GM21526 (cell line): ENCODE results near the gene HERC2.
"Not testable (repeated sequence)": the region's sequence is repeated elsewhere in the genome, so short reads cannot be mapped to it uniquely, and the experiment has no call there.

Source experiments
- ATAC-seq: cut with Tn5 transposase; IDR thresholded peaks from one replicate; pipeline ENCODE4 v1.9.1; 2021; ENCODE audit warnings: moderate library complexity; ENCODE audit not compliant: unreplicated experiment, low FRiP score

HERC2 gene

DNA sequence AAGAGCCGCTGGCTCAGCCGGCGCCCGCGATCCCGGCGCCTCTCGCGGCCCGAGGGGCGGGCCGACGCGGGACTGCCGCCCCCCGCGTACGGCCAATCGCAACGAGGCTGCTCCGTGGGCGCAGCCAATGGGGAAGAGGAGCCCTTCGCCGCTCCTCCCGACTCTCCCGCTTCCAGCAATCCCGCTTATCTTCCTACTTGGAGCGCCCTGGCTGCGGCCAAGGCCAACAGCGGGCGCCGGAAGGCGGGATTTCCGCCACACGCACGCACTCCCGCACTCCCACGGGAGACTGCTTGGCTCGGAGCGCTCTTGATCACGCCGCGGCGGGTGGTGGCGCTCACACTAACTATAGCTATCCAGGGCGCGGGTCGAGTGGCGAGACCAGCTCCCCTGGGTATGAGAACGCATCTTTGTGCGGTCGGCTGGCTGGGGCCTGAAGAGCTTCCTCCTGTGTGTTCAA, at the start of gene HERC2:
Gene HERC2 (minus strand): TSS at position 51 of the 460 bp plus-strand sequence. CDS start 746 bp downstream, outside the sequence.
- not testable (repeated sequence) for ATAC-seq

- ATAC-seq, result not testable (repeated sequence)
These were observed 43.5 kb upstream of the HERC2 start for GRCh38 chr15:28365502-28365901.

- ATAC-seq, result not testable (repeated sequence)
These were observed 36.0 kb upstream of the HERC2 start, which contains the start of gene GOLGA6L24 for GRCh38 chr15:28357984-28358383. GOLGA6L24 (minus strand) TSS chr15:28358084; CDS start chr15:28358023, 61 bp downstream.

- not testable (repeated sequence) for ATAC-seq
These were observed 461 bp downstream of the HERC2 start for GRCh38 chr15:28321358-28322078.

DNA sequence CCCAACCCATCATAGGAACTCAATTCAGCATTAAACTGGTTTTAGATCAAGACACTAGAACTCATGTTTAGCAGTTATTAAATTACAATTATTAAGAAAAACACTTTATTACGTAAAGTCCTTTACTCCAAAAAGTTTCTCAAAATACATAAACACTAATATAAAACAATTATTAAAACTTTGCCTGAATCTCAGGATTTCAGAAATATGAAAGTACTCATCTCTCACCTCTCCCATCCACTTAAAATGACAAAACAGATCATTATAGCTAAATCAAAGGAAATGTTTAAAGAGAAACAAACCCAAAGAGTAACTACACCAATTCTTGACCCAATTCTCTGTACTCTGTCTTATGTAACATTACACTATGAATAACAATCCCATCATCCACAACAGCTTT, 2.3 kb downstream of the HERC2 start:
- ATAC-seq, result not testable (repeated sequence)

DNA sequence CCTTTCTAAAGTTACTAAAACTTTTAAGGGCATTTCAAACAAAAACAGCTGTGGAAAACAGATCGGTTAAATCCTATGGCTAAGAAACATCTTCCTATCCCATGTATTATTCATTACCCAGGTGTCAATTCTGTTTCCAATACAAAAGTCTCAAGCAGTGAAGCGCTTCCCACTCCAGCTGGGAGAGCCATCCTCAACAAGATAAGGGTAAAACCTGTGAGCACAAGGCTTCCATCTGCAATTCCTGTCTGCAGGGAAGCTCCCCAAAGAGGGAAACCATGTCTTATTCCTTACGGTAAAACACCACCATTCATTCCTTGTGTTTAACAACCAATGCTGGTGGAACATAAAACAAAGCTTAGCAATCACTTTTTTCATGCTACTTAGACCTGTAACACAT, 3.2 kb downstream of the HERC2 start:
- not testable (repeated sequence) for ATAC-seq

DNA sequence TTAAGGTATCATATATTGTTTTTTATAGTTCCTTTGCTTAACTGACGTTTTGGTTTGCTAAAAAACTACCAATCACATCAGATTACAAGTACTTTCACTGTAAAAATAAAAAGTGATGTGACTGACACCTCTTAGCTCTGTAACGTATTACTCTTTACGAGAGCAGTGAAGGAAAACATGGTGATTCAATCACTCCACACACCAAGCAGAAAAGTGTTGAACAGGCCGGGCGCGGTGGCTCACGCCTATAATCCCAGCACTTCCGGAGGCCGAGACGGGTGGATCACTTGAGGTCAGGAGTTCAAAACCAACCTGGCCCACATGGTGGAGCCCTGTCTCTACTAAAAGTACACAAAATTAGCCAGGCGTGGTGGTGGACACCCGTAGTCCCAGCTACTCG, 3.9 kb downstream of the HERC2 start:
- ATAC-seq, result not testable (repeated sequence)

GRCh38 chr15:28316958-28317357, 5.0 kb downstream of the HERC2 start:
- not testable (repeated sequence) for ATAC-seq

DNA sequence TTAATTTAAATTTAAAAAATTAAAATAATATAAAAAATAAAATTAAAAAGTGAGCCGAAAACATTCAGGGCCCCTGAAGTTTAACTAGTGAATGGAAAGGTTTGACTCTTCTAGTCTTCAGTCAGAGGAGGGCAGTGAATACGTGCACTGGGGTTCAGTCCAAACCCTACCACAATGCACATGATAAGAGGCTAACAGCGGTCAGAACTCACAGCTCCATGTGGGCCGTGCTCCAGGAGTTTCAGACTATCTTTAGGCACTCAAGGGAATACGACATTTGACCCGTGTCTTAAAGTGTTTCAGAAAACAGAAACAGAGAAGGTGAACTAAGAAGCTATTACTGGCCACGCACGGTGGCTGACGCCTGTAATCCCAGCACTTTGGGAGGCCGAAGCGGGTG, 11.5 kb downstream of the HERC2 start:
- not testable (repeated sequence) for ATAC-seq

GRCh38 chr15:28308718-28309117, 13.3 kb downstream of the HERC2 start:
- not testable (repeated sequence) for ATAC-seq

- ATAC-seq, result not testable (repeated sequence)
These were observed 16.3 kb downstream of the HERC2 start for GRCh38 chr15:28305700-28306099.

DNA sequence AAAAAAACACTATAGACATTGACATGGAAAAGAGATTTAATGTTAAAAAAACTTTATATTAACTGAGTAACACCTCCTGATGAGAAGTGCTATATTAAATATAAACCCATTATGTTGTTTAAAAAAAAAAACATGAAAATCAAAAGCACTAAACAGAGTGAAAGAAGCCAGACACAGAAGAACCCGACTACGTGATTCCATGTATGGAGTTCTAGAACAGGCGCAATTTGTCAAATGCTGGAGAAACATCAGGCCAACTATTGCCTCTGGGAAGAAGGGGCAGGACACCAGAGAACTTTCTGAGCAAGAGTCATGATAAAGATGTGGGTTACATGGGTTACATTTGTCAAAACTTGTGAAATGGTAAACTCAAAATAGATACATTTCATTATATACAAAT, 24.5 kb downstream of the HERC2 start:
- not testable (repeated sequence) for ATAC-seq

- peak; percentile 75 for ATAC-seq
These were observed 25.2 kb downstream of the HERC2 start for GRCh38 chr15:28296814-28297213.

DNA sequence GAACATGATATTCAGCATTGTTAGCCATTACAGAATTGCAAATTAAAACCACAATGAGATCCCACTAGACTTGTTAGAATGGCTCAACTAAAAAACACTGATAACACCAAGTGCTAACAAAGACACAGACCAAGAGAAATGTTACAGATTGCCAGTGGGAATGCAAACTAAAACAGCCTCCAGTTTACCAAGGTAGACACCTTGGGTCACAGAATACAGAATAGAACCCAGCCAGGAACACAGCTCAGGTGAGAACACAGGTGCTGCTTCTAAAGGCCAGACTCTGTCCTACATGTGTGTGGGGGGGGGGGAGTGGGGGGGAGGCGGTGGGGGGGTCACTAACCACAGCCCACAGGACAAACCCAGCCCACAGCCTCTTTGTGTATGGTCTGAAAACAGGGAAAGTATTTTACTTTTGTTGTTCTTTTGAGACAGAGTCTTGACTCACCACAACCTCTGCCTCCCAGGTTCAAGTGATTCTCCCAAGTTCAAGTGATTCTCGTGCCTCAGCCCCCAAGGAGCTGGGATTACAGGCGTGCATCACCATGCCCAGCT, 26.9 kb downstream of the HERC2 start:
- ATAC-seq, result not testable (repeated sequence)

GRCh38 chr15:28294560-28294959, 27.4 kb downstream of the HERC2 start:
- not testable (repeated sequence) for ATAC-seq

DNA sequence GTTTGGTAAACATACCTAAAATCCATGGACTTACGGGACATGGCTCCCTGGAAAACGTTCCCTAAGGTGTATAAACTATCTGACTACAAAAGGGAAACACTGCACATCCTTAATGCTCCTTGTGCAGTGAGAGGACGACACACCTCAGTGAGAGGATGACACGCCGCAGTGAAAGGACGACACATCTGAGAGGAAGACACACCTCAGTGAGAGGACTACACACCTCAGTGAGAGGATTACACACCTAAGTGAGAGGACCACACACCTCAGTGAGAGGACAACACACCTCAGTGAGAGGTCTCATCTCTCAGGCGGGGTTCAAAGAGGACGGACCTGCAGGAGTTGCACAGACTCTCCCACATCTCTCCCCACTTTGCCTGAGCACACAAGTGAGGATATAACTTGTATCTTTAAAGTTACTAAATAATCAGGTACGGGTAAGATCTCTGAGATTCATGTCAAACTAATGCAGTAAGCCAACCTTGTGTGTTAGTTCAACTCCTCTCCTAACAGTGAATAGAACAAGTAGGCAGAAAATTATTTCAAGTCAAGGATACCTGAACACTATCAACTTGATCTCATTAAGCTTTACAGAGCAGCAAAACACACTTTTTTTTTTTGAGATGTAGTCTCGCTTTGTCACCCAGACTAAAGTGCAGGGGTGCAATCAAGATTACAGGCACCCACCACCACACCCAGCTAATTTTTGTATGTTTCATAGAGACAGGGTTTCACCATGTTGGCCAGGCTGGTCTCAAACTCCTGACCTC, 32.1 kb downstream of the HERC2 start:
- no peak for ATAC-seq

- peak; percentile 76 for ATAC-seq
These were observed 32.9 kb downstream of the HERC2 start for GRCh38 chr15:28288830-28289693.

DNA sequence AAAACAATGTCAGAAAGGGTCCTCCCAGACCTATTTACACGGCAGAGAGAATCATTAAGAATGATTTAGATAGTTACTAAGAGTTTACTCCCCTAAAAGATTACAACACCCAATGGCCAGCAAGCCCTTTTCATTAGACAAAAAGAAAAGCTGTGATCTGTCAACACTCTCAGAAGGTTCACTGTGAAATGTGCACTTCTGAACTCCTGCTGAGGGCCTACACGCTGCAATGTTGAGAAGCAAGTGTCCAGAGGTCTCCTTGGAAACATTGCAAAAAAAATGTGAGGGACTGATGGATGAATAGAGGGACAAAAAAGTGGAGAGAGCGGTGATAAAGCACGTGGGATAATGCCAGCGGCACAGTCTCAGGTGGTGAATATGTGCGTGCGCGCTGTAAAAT, 35.3 kb downstream of the HERC2 start:
- ATAC-seq, result not testable (repeated sequence)

DNA sequence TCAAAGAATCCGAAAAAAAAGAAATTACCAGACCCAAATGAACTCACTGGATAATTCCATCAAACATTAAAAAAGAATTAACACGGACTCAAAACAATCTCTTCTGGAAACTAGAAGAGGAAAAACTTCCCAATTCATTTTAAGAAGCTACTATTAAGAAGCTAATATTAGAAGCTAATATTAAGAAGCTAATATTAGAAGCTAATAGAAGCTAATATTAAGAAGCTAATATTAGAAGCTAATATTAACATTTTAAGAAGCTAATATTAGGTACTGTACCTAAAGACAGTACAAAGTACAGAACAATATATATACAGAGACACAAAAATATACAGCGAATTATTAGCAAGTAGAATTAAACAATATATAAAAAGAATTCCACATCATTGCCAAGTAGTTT, 35.9 kb downstream of the HERC2 start:
- ATAC-seq, result no peak

GRCh38 chr15:28281876-28282275, 40.1 kb downstream of the HERC2 start:
- ATAC-seq, result no peak
